Head of caudate nucleus (tissue), 42 donors: ENCODE data around the gene RHEB.

Source experiments
- DNase-seq, 42 donors: peaks; one replicate each; pipeline versions ENCODE4 v3.0.0 to v3.0.0-alpha.2; 2020 to 2021; ENCODE audit warnings: mixed read lengths in 7 of 42
- intact Hi-C: fragments of 100-400 bp; cut with DNase I; formaldehyde crosslinking; loops from one replicate; pipeline ENCODE4 v1.15.0; 2022

RHEB gene

DNA sequence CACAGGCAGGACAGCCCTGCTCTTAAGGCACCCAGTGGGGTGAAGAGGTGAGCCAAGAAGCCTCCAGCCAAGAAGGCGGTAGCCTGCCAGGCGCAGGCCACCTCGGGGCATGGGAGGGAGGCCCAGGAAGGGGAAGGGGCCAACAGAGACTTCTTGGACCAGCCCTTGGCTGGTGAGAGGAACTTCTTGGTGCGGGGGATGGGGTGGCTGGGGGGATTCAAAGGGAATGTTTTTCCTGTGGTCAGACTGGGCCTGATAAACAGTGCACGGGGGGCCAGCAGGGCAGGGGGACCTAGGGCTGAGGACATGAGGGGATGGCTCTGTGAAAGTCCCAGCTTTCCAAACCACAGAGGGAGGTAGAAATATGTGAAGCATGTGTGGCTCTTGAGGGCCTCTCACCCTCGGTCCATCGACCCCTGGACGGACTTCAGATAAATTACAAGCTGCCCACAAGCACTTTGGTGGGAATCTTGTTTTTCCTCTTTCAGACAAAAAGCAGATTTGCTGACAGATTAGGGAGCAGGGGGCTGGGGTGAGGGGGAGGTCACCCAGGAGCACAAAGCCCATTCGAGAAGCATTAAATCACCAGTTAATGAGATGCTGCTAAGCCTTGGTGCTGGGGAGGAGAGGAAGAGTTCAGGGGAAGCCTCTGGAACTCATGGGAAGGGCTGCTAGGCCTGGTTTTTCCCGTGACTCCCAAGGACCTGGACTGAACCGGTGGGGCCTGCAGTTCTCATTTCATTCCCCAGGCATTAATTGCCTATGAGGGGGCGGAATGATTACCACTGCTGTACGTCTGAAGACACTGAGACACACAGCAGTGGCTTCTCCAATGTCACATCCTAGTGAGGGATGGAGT, 91.1 kb downstream of the RHEB start:
- intact Hi-C loops = no loop called here
- DNase-seq = peak in 14 of 42 donors; percentile 20 to 72 (median 46)

- intact Hi-C loops = no loop called here
- DNase-seq = no peak
Measured at GRCh38 chr7:151427705-151428377, 91.9 kb downstream of the RHEB start.

GRCh38 chr7:151426904-151427704, 92.6 kb downstream of the RHEB start:
- intact Hi-C loops = no loop called here
- no peak for DNase-seq

GRCh38 chr7:151426441-151426903, 93.2 kb downstream of the RHEB start:
- DNase-seq = peak in 7 of 42 donors; percentile 16 to 71 (median 49)
- intact Hi-C loops = no loop called here

DNA sequence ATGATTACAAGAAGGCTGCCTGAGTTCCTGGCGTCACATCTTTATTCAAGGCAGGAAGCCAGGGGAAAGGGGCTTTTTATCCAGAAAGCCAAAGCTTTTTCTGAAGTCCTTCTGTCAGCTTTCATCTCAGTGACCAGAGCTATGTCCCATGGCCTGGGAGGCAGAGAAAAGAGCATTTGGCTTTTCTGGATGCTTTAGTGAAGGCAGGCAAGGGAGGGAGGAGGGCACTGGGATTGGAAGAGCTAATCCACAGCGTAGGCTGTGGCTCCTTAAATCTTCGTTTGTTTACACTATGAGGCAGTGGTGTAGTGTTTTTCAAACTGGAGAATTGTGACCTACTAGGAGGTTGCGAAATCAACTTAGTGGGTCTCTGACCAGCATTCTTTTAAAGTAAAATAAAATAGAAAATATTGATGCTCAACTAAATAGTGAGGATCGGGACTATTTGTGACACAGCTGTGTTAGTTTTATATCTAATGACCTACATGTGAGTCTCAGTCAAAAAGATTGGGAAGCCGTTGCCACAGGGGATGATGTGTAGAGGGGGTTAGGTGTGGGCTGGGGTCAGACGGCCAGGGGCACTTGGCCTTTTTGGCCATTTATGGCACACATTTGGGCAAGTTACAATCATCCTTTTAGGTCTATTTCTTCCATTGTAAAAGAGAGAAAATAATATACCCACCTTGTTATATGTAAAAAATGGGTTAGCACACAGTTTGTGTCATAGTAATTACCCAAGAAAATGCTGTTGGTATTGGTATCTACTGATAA, 93.8 kb downstream of the RHEB start:
- intact Hi-C loops = no loop called here
- no peak for DNase-seq

GRCh38 chr7:151424799-151425198, 94.9 kb downstream of the RHEB start:
- intact Hi-C loops = no loop called here
- DNase-seq = no peak

DNA sequence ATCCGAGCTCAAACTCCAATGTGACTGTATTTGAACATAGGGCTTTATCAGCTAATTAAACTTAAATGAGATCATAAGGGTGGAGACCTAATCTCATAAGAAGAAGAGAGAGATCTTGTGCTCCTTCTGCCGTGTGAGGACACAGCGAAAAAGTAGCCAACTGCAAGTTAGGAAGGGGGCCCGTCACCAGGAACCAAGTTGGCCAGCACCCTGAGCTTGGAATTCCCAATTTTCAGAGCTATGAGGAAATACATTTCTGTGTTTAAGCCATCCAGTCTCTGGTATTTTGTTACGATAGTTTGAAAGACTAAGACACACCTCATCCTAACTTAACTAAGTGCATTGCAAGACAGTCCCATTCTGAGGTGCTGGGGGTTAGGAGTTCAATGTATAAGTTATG, 95.8 kb downstream of the RHEB start:
- intact Hi-C loops = no loop called here
- no peak for DNase-seq

- DNase-seq = no peak
- intact Hi-C loops = no loop called here
Measured at GRCh38 chr7:151423226-151423625, 96.5 kb downstream of the RHEB start.

- DNase-seq = no peak
- intact Hi-C loops = no loop called here
Measured at GRCh38 chr7:151422212-151422611, 97.5 kb downstream of the RHEB start.

DNA sequence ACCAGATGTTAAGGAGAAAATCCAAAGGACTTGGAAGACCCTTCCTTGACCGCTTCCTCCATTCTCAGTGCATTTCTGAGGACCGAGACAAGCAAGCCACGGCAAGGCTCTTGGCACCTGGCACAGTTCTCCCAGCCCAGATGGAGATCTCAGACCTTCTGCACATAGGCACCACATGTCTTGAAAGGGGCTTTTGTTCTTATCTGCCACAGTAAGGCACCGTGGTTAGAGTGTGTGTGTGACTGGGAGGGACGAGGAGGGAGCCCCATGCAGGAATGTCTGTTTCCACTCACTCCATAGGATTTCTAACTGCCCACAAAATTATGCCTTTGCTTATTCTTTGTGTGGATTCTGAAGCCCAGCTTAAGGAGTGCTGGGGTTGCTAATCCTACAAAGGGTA, 99.6 kb downstream of the RHEB start:
- no peak for DNase-seq

DNA sequence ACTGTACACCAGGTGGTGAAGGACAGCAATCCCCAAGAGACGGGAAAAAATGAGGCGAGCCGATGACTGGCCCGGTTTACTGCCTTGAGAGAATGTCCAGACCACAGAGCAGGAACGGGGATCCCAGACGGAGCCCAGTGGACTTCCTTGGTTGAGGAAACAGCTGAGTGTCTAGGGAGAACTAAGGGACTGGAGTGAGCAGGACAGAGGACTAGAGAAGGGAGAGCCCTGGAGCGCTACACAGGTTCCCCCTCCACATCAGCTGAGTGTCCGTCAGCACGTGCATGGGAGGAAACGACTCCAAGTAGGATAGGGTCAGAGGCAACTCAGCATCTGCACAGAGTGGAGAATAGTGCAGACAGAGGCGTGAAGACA, 102.8 kb downstream of the RHEB start:
- intact Hi-C loops = no loop called here
- DNase-seq = no peak

More for the DNA sequence above, 99.6 kb downstream of the RHEB start:
- intact Hi-C loops = no loop called here

- DNase-seq = no peak
- intact Hi-C loops = no loop called here
Measured at GRCh38 chr7:151416112-151416940, 103.4 kb downstream of the RHEB start.
